ENCODE measurements around the gene GHR. TPM values are rescaled to one million over a fixed set of nuclear protein-coding genes. Genes with fewer than 3 reads are reported as not detected.

Gene GHR
- polyA plus RNA-seq, 1 donor (not counting 4 experiments of a cell fraction or from before 2014, with no cell fraction given): 1.8 TPM

DNA sequence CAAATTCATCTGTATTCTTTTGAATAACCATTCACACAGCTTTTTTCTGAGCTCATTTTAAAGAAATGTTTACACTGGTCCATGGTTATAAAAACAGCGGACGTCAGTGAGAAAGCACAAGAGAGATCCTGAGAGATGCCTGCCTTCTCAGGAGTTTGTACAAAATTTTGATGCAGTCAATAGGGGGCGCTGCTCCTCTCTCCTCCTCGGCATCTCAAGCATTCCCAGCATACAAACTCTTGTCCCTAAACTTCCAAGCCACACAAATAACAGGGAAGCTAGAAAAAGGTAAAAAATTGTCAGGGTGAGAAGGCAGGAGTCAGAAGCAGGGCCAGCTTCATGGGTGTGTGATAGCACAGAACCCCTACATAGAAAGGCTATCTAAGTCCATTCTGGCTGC, 322.2 kb downstream of the GHR start:
- H3K4me3 ChIP-seq (ENCODE audit: control insufficient read depth in 2 of 3, extremely low read depth in 1 of 3, insufficient read depth in 2 of 3, low read depth in 1 of 3, low read length in 3 of 3): no peak overlapping the region

DNA sequence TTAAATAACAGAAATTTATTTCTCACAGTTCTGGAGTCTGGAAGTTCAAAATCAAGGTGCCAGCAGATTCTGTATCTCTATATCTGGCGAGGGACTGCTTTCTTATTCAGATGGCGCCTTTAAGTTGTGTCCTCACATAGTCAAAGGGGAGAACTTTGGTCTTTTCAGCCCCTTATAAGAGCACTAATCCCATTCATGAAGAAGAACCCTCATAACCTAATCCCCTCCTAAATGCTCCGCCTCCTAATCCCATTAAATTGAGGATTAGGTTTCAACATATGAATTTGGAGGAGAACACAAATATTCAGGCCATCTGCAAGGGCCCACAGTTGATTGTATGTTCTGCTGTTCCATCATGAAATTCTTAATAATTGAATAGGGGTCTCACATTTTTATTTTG, 322.6 kb downstream of the GHR start:
- Histone ChIP-seq H3K4me1 (ENCODE audit: control insufficient read depth, extremely low read depth, insufficient read depth, low read length) (no peaks in the 10 kb centered on the region), H3K36me3 (ENCODE audit: control insufficient read depth in 2 of 2, extremely low read depth in 1 of 2, insufficient read depth in 2 of 2, low read length in 2 of 2) (no peaks in the 10 kb centered on the region), H3K4me3 (ENCODE audit: control insufficient read depth in 2 of 3, extremely low read depth in 1 of 3, insufficient read depth in 2 of 3, low read depth in 1 of 3, low read length in 3 of 3) (no peak overlapping the region), H3K4me2 (ENCODE audit: control insufficient read depth, extremely low read depth, insufficient read depth, low read depth, low read length) (no peak overlapping the region), H3K27me3 (ENCODE audit: control insufficient read depth, extremely low read depth, insufficient read depth, low read length) (no peaks in the 10 kb centered on the region), H4K20me1 (ENCODE audit: control insufficient read depth, extremely low read depth, insufficient read depth, low read length) (no peaks in the 10 kb centered on the region), H2AFZ (ENCODE audit: control insufficient read depth, low read length) (no peak overlapping the region), H3K9me1 (ENCODE audit: control insufficient read depth, extremely low read depth, insufficient read depth, low read length) (no peaks in the 10 kb centered on the region), H3K9ac (ENCODE audit: control insufficient read depth, extremely low read depth, insufficient read depth, low read length) (no peak overlapping the region), H3K9me3 (ENCODE audit: control insufficient read depth, low read depth, low read length) (no peaks in the 10 kb centered on the region), H3K27ac (ENCODE audit: control insufficient read depth, insufficient read depth, low read length) (no peak overlapping the region), H3K79me2 (ENCODE audit: control insufficient read depth, insufficient read depth, low read length) (no peaks in the 10 kb centered on the region)
- dilution Hi-C loops (cut with MboI; ENCODE audit: extremely low pct_ligation_motif_present, low sequenced_read_pairs): no loop called here
- TF ChIP-seq, protein P1, sequence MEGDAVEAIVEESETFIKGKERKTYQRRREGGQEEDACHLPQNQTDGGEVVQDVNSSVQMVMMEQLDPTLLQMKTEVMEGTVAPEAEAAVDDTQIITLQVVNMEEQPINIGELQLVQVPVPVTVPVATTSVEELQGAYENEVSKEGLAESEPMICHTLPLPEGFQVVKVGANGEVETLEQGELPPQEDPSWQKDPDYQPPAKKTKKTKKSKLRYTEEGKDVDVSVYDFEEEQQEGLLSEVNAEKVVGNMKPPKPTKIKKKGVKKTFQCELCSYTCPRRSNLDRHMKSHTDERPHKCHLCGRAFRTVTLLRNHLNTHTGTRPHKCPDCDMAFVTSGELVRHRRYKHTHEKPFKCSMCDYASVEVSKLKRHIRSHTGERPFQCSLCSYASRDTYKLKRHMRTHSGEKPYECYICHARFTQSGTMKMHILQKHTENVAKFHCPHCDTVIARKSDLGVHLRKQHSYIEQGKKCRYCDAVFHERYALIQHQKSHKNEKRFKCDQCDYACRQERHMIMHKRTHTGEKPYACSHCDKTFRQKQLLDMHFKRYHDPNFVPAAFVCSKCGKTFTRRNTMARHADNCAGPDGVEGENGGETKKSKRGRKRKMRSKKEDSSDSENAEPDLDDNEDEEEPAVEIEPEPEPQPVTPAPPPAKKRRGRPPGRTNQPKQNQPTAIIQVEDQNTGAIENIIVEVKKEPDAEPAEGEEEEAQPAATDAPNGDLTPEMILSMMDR (optimal IDR thresholded peaks at IDR 0.05 in 1 of 3, IDR thresholded peaks at IDR 0.05 in 1 of 3, conservative IDR thresholded peaks at IDR 0.05 in 1 of 3; ENCODE audit: extremely low read depth in 1 of 3, insufficient read depth in 2 of 3, low read length in 3 of 3): no peak
- no peak for TF ChIP-seq EZH2 (IDR thresholded peaks at IDR 0.05; ENCODE audit: low read length)
- no peak for DNase-seq (ENCODE audit: low read depth, low spot score)
- FAIRE-seq: no peak

More for the DNA sequence above, 322.2 kb downstream of the GHR start:
- H3K27ac ChIP-seq (ENCODE audit: control insufficient read depth, insufficient read depth, low read length): no peak overlapping the region
- no peaks in the 10 kb centered on the region for H3K4me1 ChIP-seq (ENCODE audit: control insufficient read depth, extremely low read depth, insufficient read depth, low read length)
- no peaks in the 10 kb centered on the region for H3K79me2 ChIP-seq (ENCODE audit: control insufficient read depth, insufficient read depth, low read length)
- H4K20me1 ChIP-seq (ENCODE audit: control insufficient read depth, extremely low read depth, insufficient read depth, low read length): no peaks in the 10 kb centered on the region
- no peak overlapping the region for H3K9ac ChIP-seq (ENCODE audit: control insufficient read depth, extremely low read depth, insufficient read depth, low read length)
- dilution Hi-C loops (cut with MboI; ENCODE audit: extremely low pct_ligation_motif_present, low sequenced_read_pairs): no loop called here
- no peaks in the 10 kb centered on the region for H3K27me3 ChIP-seq (ENCODE audit: control insufficient read depth, extremely low read depth, insufficient read depth, low read length)
- no peak for TF ChIP-seq EZH2 (IDR thresholded peaks at IDR 0.05; ENCODE audit: low read length)
- TF ChIP-seq, protein P1 (optimal IDR thresholded peaks at IDR 0.05 in 1 of 3, IDR thresholded peaks at IDR 0.05 in 1 of 3, conservative IDR thresholded peaks at IDR 0.05 in 1 of 3; ENCODE audit: extremely low read depth in 1 of 3, insufficient read depth in 2 of 3, low read length in 3 of 3): peak; percentile 40 to 61 (median 54)
- DNase-seq (ENCODE audit: low read depth, low spot score) (no peak), FAIRE-seq (no peak)
- H2AFZ ChIP-seq (ENCODE audit: control insufficient read depth, low read length): no peak overlapping the region
- no peaks in the 10 kb centered on the region for H3K9me3 ChIP-seq (ENCODE audit: control insufficient read depth, low read depth, low read length)
- H3K9me1 ChIP-seq (ENCODE audit: control insufficient read depth, extremely low read depth, insufficient read depth, low read length): no peaks in the 10 kb centered on the region
- no peaks in the 10 kb centered on the region for H3K36me3 ChIP-seq (ENCODE audit: control insufficient read depth in 2 of 2, extremely low read depth in 1 of 2, insufficient read depth in 2 of 2, low read length in 2 of 2)
- H3K4me2 ChIP-seq (ENCODE audit: control insufficient read depth, extremely low read depth, insufficient read depth, low read depth, low read length): no peak overlapping the region
